Endothelial cell of umbilical vein (primary cell): ENCODE measurements around the gene KCNS1.

Experiments used
- JUN ChIP-seq: IDR thresholded peaks from 2 replicates; pipeline ENCODE4 v1.6.1; 2011; ENCODE audit warnings: borderline replicate concordance, low read depth; ENCODE audit not compliant: insufficient read length, insufficient read depth
- MYC ChIP-seq: IDR thresholded peaks from one replicate; pipeline ENCODE4 v1.6.1; 2011; ENCODE audit warnings: mild to moderate bottlenecking, low read depth, low read length
- POLR2A ChIP-seq: IDR thresholded peaks from 2 replicates; pipeline ENCODE4 v1.6.1; 2012; ENCODE audit warnings: low read depth, mild to moderate bottlenecking, control low read depth, low read length
- TF ChIP-seq, protein P1 (sequence below): IDR thresholded peaks from 2 replicates; pipeline ENCODE4 v1.6.1; 2011; ENCODE audit not compliant: insufficient read depth, insufficient read length
- TF ChIP-seq, protein P2 (sequence below), 2 donors: IDR thresholded peaks; 1 replicate in 1 of 2; 2 replicates in 1 of 2; pipeline ENCODE4 v1.5.1; 2011; ENCODE audit warnings: low read length in 2 of 2, mild to moderate bottlenecking in 2 of 2, moderate library complexity in 2 of 2, control low read depth in 1 of 2, inconsistent platforms in 1 of 2, low read depth in 1 of 2; ENCODE audit not compliant: insufficient read depth in 1 of 2; ENCODE audit errors: extremely low read depth in 1 of 2

DNA sequence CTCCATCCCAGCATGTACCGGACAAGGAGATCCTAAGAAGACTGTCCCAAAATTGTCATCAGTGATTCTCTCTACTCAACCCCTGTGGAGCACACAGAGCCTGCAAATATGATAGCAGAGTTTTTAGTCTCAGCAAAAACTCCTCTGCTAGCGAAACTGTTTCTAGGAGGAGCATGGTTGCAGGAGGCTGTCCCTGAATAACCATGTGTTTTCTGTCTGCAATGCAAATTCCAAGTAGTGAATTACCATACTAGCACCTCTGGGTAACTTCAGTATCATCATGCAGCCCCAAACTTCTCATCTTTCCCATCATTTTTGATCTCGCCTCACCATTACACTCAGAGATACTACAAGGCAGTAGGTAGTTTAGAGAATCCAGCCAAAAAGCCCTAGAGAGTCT lies 48.1 kb upstream of the KCNS1 start:
- TF ChIP-seq, protein P1, sequence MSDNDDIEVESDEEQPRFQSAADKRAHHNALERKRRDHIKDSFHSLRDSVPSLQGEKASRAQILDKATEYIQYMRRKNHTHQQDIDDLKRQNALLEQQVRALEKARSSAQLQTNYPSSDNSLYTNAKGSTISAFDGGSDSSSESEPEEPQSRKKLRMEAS, result no peak
- TF ChIP-seq POLR2A, result no peak
- TF ChIP-seq, protein P2, sequence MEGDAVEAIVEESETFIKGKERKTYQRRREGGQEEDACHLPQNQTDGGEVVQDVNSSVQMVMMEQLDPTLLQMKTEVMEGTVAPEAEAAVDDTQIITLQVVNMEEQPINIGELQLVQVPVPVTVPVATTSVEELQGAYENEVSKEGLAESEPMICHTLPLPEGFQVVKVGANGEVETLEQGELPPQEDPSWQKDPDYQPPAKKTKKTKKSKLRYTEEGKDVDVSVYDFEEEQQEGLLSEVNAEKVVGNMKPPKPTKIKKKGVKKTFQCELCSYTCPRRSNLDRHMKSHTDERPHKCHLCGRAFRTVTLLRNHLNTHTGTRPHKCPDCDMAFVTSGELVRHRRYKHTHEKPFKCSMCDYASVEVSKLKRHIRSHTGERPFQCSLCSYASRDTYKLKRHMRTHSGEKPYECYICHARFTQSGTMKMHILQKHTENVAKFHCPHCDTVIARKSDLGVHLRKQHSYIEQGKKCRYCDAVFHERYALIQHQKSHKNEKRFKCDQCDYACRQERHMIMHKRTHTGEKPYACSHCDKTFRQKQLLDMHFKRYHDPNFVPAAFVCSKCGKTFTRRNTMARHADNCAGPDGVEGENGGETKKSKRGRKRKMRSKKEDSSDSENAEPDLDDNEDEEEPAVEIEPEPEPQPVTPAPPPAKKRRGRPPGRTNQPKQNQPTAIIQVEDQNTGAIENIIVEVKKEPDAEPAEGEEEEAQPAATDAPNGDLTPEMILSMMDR (IDR thresholded peaks at IDR 0.05; ENCODE audit: extremely low read depth in 1 of 2, insufficient read depth in 1 of 2, low read depth in 1 of 2, low read length in 2 of 2), result no peak
- TF ChIP-seq JUN, result no peak
- no peak for TF ChIP-seq MYC
